ENCODE results near the gene B4GALT2.
A peak's percentile ranks its signal among the peaks of the same experiment; 100 is the strongest.

Gene B4GALT2

GRCh38 chr1:44000122-44000665 is 21.2 kb downstream of the B4GALT2 start:
- DNase-seq: no peak

- DNase-seq: no peak
Measured at GRCh38 chr1:44002165-44002564, 23.2 kb downstream of the B4GALT2 start.

DNA sequence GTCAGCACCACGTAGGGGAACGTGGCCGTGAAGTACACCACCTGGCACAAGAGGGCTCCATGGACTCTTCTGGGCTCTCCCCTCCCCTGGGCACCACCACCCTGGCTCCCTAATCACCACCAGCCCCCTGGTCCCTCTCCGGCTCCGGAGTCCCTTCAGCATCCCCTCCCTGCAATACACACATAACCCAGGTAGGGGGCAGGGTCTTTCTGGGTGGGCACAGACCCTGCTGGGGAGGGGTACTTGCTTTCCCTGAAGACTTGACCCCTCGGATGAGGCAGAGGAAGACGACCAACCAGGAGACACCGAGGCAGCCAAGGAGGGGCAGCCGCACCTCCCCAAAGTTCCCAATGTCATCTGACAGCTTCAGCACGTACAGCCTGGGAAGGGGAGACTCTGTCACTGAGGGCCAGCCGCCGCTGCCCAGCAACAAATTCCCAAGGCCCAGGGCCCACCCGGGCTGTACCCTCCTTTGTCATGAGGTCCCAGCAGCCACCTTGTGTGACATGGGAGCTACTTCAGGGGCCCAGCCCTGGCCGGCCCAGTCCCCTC is 23.7 kb downstream of the B4GALT2 start:
- no peak for DNase-seq

GRCh38 chr1:44008259-44008658 is 29.2 kb downstream of the B4GALT2 start:
- DNase-seq: no peak

GRCh38 chr1:44010935-44011471 is 32.0 kb downstream of the B4GALT2 start:
- peak in 55 of 56 donors; percentile 19 to 95 (median 85) for DNase-seq

DNA sequence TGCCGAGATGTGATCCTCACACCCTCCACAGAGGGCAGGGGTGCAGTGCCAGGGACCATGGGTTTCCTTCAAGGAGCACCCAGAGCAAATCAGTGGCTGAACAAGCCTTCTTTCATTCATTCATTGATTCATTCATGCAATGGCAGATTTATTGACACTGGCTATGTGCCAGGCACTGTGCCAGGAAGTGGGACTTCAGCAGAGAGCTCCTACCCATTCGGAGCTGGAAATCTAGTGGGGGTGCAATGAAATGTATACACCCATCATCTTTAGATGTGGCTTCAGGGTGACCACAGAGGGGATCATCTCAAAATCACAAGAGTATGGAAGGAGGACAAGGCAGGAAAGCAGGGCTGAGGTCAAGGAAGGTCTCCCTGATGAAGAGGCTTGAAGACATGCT is 33.4 kb downstream of the B4GALT2 start:
- DNase-seq: peak in 1 of 56 donors; percentile 53

- peak in 21 of 56 donors; percentile 18 to 72 (median 47) for DNase-seq
Measured at GRCh38 chr1:44012941-44013609, 34.1 kb downstream of the B4GALT2 start.

GRCh38 chr1:44013949-44014348 is 34.9 kb downstream of the B4GALT2 start:
- peak in 21 of 56 donors; percentile 13 to 68 (median 38) for DNase-seq

GRCh38 chr1:44014365-44015104 is 35.5 kb downstream of the B4GALT2 start:
- peak in 5 of 56 donors; percentile 28 to 49 (median 47) for DNase-seq

GRCh38 chr1:44015206-44015605 is 36.2 kb downstream of the B4GALT2 start:
- DNase-seq: peak in 6 of 56 donors; percentile 19 to 35 (median 26)

DNA sequence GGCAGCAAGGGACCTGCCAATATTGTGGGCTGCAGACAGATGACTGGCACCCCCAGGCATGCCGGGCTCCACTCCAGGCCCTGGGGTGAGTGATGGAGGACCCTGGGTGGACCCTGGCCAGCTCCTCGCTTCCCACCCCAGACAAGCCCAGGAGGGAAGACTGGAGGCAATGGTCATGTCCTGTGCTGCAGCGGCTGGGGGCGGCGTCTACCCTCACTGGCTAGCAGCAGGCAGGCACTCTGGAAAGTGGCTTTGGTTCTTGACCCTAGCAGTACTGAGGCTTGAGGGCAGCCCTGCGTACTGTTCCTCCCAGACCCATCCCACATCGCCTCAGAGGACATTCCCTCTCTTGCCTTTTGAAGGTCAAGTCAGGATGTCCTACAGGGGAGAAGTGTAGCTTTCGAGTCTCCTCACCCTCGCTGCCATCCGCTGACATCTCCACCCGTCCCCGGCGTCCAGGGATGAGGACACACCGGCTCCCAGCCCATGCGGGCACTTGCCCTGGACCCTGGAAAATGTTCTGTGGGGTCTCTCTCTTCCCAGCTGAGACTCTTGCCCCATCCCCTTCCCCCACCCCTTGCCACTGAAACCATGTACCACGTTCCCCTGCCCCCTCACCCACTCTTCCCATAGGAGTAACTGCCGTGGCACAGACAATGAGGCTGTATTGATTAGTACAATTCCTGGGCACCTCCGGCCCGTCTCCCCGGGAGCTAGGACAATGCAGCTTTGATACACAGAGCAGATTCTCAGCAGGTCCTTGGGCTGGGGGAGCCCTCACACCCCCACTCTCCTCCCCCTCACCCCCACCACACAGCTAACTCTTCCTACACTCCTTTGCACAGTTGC is 37.3 kb downstream of the B4GALT2 start:
- DNase-seq: peak in 24 of 56 donors; percentile 23 to 82 (median 51)

DNA sequence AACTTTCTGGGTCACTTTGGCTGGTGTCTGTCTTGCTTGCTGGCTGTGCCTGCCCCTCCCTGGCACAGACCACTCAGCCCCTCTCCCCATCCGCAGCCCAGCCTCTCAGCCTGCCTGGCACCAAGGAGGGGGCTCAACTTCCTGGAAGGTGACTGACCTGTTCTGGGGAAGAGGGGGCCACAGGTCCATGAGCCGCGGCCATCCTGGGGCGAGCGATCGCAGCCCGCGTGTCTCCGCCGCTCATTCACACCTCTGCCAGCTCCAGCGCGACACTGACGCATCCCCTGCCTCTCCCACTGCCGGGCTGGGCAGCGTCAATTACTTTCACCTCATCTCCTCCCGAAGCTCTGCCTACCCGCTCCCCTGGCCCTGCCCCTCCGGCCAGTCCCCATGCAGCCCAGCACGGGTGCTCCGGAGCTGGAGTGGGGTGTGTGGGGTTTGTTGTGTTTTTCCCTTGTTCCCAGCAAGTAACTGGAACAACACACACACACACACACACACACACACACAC is 37.9 kb downstream of the B4GALT2 start:
- peak in 20 of 56 donors; percentile 18 to 65 (median 45) for DNase-seq

DNA sequence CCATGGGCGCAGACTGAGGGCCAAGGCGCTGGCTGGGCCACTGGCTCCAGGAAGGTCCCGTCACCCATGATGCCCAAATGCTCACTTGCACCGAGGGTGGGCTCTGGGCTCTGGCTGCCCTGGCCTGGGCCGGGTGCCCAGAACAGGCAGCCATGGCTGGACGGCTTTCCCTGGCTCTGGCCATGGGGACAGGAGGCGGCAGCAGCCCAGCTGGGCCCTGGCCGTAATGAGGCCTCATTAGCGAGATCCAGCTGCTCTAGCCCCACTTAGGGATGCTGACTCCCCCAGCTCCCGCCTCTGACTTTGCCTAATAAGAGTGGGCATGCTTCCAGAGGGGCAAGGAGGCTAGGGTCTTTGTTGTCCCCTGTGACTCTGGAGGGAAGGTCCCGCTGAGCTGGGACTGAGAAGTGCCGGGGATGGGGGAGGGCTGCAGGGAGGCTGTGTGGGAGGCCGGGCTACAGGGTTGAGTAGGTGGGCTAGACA is 40.5 kb downstream of the B4GALT2 start:
- peak in 46 of 56 donors; percentile 21 to 82 (median 62) for DNase-seq

DNA sequence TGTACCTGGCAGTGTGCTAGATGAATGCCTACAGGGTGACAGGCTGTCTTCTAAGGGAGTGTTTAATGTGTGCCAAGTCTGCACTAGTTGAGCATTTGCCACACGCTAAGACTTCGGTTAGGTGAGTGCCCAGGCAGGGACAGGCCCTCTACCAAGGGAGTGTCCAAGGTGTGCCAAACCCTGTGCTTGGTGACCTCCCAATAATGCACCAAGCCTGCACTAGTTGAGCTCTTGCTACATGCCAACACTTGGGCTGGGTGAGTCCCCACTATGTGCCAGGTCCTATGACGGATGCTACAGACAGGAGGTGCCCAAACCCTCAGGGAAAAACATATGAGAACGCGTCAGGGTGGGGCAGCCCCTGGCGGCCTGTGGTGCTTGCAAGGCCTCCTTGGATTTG is 41.5 kb downstream of the B4GALT2 start:
- DNase-seq: no peak

DNA sequence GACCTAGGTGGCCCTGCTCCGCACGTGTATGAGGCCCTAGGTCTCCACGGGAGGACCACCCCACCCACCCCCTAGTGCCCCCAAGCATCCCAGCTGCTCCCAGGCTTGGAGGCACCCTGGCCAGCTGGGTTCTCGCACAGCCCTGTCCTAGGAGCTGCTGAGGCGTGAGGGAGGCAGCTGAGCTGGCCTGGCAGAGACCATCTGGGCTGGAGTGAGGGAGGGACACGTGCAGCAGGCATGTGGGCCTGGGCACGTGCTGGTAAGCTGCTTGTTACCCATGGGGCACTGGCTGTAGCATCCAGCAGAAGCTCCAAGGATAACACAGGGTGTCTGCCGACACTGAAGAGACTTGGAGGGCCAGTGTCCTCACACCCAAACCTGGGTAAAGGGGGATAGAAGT is 42.1 kb downstream of the B4GALT2 start:
- DNase-seq: peak in 20 of 56 donors; percentile 12 to 56 (median 26)

GRCh38 chr1:44021581-44022321 is 42.7 kb downstream of the B4GALT2 start:
- DNase-seq: peak in 1 of 56 donors; percentile 15

DNA sequence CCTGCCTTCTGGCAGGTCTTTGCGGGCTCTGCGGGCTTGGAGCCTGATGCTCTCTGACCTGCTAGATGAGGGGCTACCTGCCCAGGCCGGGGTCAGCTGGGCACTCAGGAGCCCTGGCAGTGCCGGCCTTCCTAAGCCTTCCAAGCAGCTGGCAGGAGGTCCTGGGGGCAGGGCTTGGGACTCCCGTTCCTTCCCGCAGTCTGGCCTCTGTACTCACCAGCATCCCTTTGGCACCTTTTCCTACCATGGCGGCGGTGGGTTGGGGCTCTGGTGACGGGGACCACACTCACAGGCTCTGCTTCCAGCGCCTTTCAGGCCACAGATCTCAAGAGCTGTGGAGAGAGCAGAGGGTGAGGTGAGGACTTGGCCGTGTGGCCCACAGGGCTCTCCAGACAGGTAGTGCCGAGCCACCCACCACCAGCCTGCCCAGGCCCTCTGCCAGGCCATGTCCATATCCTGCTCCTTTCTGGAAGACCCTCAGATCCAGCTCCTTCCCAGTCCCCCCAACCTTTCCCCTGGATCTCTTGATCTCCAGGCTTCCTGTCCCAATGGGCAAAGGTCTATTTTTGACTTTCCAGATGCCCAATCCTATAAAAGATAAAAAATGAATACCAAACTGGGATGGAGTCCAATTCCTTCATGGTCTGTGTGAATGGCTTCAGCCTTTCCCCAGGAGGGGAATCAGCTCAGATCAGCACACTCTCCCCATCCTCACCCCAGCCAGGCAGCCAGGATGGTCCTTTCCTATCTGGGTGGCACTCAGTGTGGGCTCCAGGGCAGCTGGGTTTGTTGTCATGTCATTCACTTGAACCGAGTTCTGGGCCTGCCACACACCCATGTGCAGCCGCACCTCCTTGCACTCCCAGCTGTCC is 45.3 kb downstream of the B4GALT2 start:
- no peak for DNase-seq

GRCh38 chr1:44024903-44025525 is 46.0 kb downstream of the B4GALT2 start:
- DNase-seq: no peak
